Measurements from ENCODE around the gene ENTPD3.
A peak's percentile ranks its signal among the peaks of the same experiment; 100 is the strongest.

GRCh38 chr3:40476478-40477470 lies 89.8 kb downstream of the ENTPD3 start, which contains the start of gene ZNF619:
- TF ChIP-seq POLR2AphosphoS5 (IDR thresholded peaks at IDR 0.05; ENCODE audit: low read depth, low read length) (peak; percentile 48), POLR2A (IDR thresholded peaks at IDR 0.05; ENCODE audit: low read depth, low read length) (peak; percentile 63; the same call in 1 of the 2 replicates)

Measured in GM12892 (cell line).